Kasumi-1 (cell line): ENCODE measurements around the gene PSG1.
"Not testable (repeated sequence)": the region's sequence is repeated elsewhere in the genome, so short reads cannot be mapped to it uniquely, and the experiment has no call there.

Source experiments
- DNase-seq, 2 experiments: peaks; one replicate each; lab custom pipeline; 2025; lab: John Stamatoyannopoulos, UW

The PSG1 gene

GRCh38 chr19:42881279-42881678 lies 1.8 kb upstream of the PSG1 start:
- not testable (repeated sequence) for DNase-seq

- DNase-seq: not testable (repeated sequence)
Observed at GRCh38 chr19:42880621-42881020, 1.1 kb upstream of the PSG1 start.

- DNase-seq: not testable (repeated sequence)
Observed at GRCh38 chr19:42876596-42876995, 2.9 kb downstream of the PSG1 start.

GRCh38 chr19:42875881-42876280 lies 3.6 kb downstream of the PSG1 start:
- not testable (repeated sequence) for DNase-seq

- not testable (repeated sequence) for DNase-seq
Observed at GRCh38 chr19:42874901-42875813, 4.4 kb downstream of the PSG1 start.

- not testable (repeated sequence) for DNase-seq
Observed at GRCh38 chr19:42874136-42874535, 5.4 kb downstream of the PSG1 start.

- DNase-seq: no peak
Observed at GRCh38 chr19:42872608-42873007, 6.9 kb downstream of the PSG1 start.

GRCh38 chr19:42857544-42857867 lies 22.0 kb downstream of the PSG1 start:
- no peak for DNase-seq

- DNase-seq: not testable (repeated sequence)
Observed at GRCh38 chr19:42856866-42857543, 22.5 kb downstream of the PSG1 start.

GRCh38 chr19:42854745-42855144 lies 24.8 kb downstream of the PSG1 start:
- not testable (repeated sequence) for DNase-seq

- DNase-seq: not testable (repeated sequence)
Observed at GRCh38 chr19:42853231-42853630, 26.3 kb downstream of the PSG1 start.

- not testable (repeated sequence) for DNase-seq
Observed at GRCh38 chr19:42852821-42853220, 26.7 kb downstream of the PSG1 start.

- not testable (repeated sequence) for DNase-seq
Observed at GRCh38 chr19:42851718-42852280, 27.7 kb downstream of the PSG1 start.

GRCh38 chr19:42850981-42851717 lies 28.4 kb downstream of the PSG1 start:
- DNase-seq: no peak

GRCh38 chr19:42846597-42846996 lies 32.9 kb downstream of the PSG1 start:
- no peak for DNase-seq

- not testable (repeated sequence) for DNase-seq
Observed at GRCh38 chr19:42843631-42844030, 35.9 kb downstream of the PSG1 start.

- DNase-seq: not testable (repeated sequence)
Observed at GRCh38 chr19:42832746-42833442, 46.6 kb downstream of the PSG1 start.

GRCh38 chr19:42832023-42832680 lies 47.4 kb downstream of the PSG1 start:
- not testable (repeated sequence) for DNase-seq

GRCh38 chr19:42831221-42832019 lies 48.1 kb downstream of the PSG1 start:
- DNase-seq: no peak
